GM18502 (cell line): ENCODE results near the gene CITED4.

Experiments
- ATAC-seq: cut with Tn5 transposase; IDR thresholded peaks from one replicate; pipeline ENCODE4 v1.9.1; 2021; ENCODE audit warnings: mild to moderate bottlenecking; ENCODE audit not compliant: unreplicated experiment, poor library complexity

Gene CITED4

DNA sequence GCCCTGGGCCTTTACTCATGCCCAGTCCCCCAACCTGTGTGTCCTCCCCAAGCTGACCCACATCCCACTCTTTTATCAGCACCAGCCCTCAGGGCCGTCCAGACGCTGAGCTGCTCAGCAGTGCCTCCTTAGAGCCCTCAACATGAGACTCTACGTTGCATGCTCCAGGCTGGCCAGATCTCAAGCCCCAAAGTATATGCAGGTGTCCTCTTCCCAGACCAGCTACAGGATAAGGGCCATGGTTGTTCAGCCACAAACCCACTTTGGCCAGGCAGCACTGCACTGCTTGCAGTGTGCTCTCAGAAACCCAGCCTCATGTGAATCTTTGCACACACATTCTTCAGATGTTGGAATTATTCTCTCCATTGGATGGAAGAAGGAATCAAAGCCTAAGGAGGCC, 6.0 kb downstream of the CITED4 start:
- no peak for ATAC-seq

DNA sequence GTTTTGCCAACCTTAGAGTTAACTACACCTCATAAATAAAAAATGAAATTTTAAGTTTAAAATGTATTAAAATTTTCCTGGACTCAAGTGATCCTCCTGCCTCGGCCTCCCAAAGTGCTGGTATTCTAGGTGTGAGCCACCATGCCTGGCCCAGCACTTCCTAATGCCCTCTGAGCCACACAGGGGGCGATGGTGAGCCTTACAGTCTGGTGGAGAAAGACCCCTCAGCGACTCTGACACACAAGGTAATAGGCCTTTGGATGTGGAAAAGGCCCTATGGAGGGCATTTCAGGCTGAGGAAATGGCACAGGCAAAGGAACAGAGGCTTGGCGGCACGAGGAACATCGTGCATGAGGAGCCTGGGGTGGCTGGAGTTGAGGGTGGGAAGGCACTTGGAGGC, 6.7 kb downstream of the CITED4 start:
- ATAC-seq: no peak

- no peak for ATAC-seq
These were observed 8.3 kb downstream of the CITED4 start for GRCh38 chr1:40853885-40854170.

- ATAC-seq: no peak
These were observed 8.9 kb downstream of the CITED4 start for GRCh38 chr1:40853113-40853884.

DNA sequence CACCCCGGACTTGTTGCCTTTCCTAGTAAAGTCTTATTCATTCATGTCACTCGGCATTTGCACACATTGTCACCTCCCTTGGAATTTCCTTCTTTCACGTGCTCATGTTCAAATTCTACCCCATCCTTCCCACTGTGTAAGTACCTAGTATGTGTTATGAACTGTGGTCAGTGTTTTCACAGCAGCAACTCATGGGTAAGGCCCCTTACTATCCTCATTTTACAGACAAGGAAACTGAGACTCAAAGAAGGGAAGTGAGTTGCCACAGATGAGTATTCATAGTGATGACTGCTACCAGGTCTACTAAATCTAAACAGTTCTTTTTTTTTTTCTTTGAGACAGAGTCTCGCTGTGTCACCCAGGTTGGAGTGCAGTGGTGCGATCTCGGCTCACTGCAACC, 10.5 kb downstream of the CITED4 start:
- ATAC-seq: peak; percentile 61

- ATAC-seq: no peak
These were observed 12.2 kb downstream of the CITED4 start for GRCh38 chr1:40849801-40850592.

DNA sequence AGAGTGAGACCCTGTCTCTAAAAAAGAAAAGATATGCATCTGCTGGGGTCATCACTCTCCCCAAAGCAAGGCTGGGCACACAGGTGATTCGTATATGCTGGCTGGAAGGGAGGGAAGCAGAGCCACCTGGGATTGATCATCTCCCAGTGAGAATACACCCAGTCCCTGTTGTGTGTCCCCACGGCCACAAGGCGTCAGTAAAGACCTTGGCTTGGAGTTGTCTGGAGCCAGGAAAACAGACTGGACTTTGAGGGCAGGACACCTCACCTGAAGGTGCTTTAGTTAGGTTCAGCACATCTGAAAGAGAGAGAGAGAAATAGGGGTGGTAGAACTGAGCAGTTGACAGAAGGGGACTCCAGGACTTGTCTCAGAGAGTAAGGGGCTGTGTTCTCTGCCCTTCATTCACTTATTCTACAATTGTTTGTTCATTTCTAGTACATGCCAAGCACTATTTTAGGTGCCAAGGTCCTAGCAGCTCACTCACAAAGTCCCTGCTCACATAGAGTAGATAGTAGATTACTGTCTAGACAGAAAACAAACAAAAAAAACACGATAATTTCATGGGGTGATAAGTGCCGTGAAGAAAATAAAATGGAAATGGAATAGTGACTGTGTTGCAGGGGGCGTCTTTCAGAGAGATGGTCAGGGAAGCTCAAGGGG, 13.5 kb downstream of the CITED4 start:
- no peak for ATAC-seq

DNA sequence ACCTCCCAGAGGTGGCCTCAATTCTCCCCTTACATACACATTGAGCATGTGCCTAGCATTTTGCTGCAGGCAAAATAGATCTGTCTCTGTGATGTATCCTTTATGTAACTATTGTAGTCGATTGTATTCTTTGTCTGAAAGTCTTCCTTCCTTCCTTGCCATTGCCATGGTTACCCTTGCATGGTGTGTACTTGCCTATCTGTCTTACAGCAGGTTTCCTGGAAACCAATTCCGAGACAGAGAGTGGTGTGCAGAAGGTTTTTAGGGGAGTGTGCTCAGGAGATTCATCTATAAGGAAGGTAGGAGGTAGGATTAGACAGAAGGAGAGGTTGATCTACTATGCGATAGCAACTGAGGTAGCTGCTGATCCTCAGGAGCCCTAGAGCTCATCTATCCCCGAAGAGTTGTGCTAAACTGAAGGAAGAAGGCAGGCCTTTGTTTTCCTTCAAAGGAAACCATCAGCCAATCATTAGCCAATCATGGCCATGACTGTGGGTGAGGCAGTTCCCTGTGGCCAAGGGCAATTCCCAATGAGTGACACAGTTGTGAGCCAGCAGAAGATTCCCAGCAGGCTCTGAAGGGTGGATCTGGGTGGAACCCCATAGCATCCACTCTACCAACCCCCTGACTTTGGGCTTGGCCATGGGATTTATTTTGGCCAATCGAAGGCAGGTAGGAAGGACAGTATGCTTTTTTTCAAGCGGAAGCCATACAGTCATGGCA, 15.0 kb downstream of the CITED4 start:
- ATAC-seq: no peak

- ATAC-seq: no peak
These were observed 16.3 kb downstream of the CITED4 start for GRCh38 chr1:40845895-40846294.

- ATAC-seq: no peak
These were observed 17.0 kb downstream of the CITED4 start for GRCh38 chr1:40844887-40845878.

- no peak for ATAC-seq
These were observed 18.1 kb downstream of the CITED4 start for GRCh38 chr1:40844079-40844478.

DNA sequence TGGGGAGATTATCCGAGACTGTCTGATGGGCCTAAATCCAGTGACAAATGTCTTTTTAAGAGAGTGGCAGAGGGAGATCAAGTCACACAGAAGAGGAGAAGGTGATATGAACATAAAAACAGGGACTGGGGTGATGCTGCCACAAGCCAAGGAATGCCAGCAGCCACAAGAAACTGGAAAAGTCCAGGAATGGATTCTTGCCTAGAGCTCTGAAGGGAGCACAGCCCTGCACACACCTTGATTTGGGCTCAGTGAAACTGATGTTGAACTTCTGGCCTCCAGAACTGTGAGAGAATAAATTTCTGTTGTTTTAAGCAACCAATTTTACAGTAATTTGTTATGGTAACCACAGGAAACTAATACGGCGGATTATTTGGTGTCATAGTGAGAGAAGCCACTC, 19.5 kb downstream of the CITED4 start:
- no peak for ATAC-seq

GRCh38 chr1:40842207-40842606, 20.0 kb downstream of the CITED4 start:
- ATAC-seq: no peak

GRCh38 chr1:40841602-40842001, 20.6 kb downstream of the CITED4 start:
- ATAC-seq: no peak

- ATAC-seq: no peak
These were observed 21.4 kb downstream of the CITED4 start for GRCh38 chr1:40840526-40841323.

- ATAC-seq: no peak
These were observed 22.2 kb downstream of the CITED4 start for GRCh38 chr1:40839943-40840335.

- ATAC-seq: no peak
These were observed 22.9 kb downstream of the CITED4 start for GRCh38 chr1:40838980-40839942.
